HG03442 (cell line): ENCODE data around the gene BTF3.
A peak's percentile ranks its signal among the peaks of the same experiment; 100 is the strongest.
"Not testable (repeated sequence)": the region's sequence is repeated elsewhere in the genome, so short reads cannot be mapped to it uniquely, and the experiment has no call there.

Experiments
- ATAC-seq: cut with Tn5 transposase; IDR thresholded peaks from one replicate; pipeline ENCODE4 v1.9.1; 2021; ENCODE audit warnings: mild to moderate bottlenecking, moderate library complexity; ENCODE audit not compliant: unreplicated experiment

Gene BTF3

GRCh38 chr5:73498057-73498992 lies at the start of gene BTF3:
TSS of gene BTF3 (plus strand) at chr5:73498442. CDS start at chr5:73498668, 226 bp downstream.
- ATAC-seq = peak; percentile 92

GRCh38 chr5:73448463-73449136 lies 49.6 kb upstream of the BTF3 start, which contains the start of gene FOXD1:
TSS of gene FOXD1 (minus strand) at chr5:73448777. CDS start at chr5:73448362, 415 bp downstream.
- ATAC-seq = peak; percentile 49

- ATAC-seq = no peak
Observed at GRCh38 chr5:73450137-73450536, 48.1 kb upstream of the BTF3 start.

GRCh38 chr5:73450672-73451223 lies 47.5 kb upstream of the BTF3 start:
- no peak for ATAC-seq

- ATAC-seq = no peak
Observed at GRCh38 chr5:73451224-73452130, 46.8 kb upstream of the BTF3 start.

GRCh38 chr5:73452215-73452614 lies 46.0 kb upstream of the BTF3 start:
- no peak for ATAC-seq

- no peak for ATAC-seq
Observed at GRCh38 chr5:73454379-73455036, 43.7 kb upstream of the BTF3 start.

GRCh38 chr5:73456462-73456861 lies 41.8 kb upstream of the BTF3 start:
- not testable (repeated sequence) for ATAC-seq

- no peak for ATAC-seq
Observed at GRCh38 chr5:73459366-73459765, 38.9 kb upstream of the BTF3 start.

- ATAC-seq = no peak
Observed at GRCh38 chr5:73460133-73460532, 38.1 kb upstream of the BTF3 start.

- no peak for ATAC-seq
Observed at GRCh38 chr5:73464016-73464745, 34.1 kb upstream of the BTF3 start.

GRCh38 chr5:73468638-73469037 lies 29.6 kb upstream of the BTF3 start:
- ATAC-seq = not testable (repeated sequence)

- ATAC-seq = no peak
Observed at GRCh38 chr5:73469878-73470277, 28.4 kb upstream of the BTF3 start.

GRCh38 chr5:73471654-73472053 lies 26.6 kb upstream of the BTF3 start:
- no peak for ATAC-seq

GRCh38 chr5:73472116-73472515 lies 26.1 kb upstream of the BTF3 start:
- no peak for ATAC-seq

GRCh38 chr5:73480500-73480899 lies 17.7 kb upstream of the BTF3 start:
- ATAC-seq = no peak

- ATAC-seq = no peak
Observed at GRCh38 chr5:73482383-73483136, 15.7 kb upstream of the BTF3 start.

GRCh38 chr5:73483676-73484075 lies 14.6 kb upstream of the BTF3 start:
- no peak for ATAC-seq

GRCh38 chr5:73484511-73484910 lies 13.7 kb upstream of the BTF3 start:
- ATAC-seq = no peak
